BLaER1 treated with 17β-estradiol and CSF1 and Interleukin-3, amounts not matched to agents 10 nM and 100 nM (cell line): Measurements from ENCODE around the gene TRPM3.

Source experiments
- H3K27ac ChIP-seq, 11 experiments: shearing (Covaris generic); formaldehyde crosslinking; 2 replicates each; pipeline ENCODE4 v1.8.1; 2022
- H3K27me3 ChIP-seq, 11 experiments: shearing (Covaris generic); formaldehyde crosslinking; 2 replicates each; pipeline ENCODE4 v1.8.1; 2022
- H3K36me3 ChIP-seq, 11 experiments: shearing (Covaris generic); formaldehyde crosslinking; 2 replicates each; pipeline ENCODE4 v1.8.1; 2022
- H3K4me1 ChIP-seq, 10 experiments: shearing (Covaris generic); formaldehyde crosslinking; 2 replicates each; pipeline ENCODE4 v1.8.1; 2022
- H3K4me2 ChIP-seq, 11 experiments: shearing (Covaris generic); formaldehyde crosslinking; 2 replicates each; pipeline ENCODE4 v1.8.1; 2022
- H3K4me3 ChIP-seq, 10 experiments: shearing (Covaris generic); formaldehyde crosslinking; 2 replicates each; pipeline ENCODE4 v1.8.1; 2022
- H3K9ac ChIP-seq, 11 experiments: shearing (Covaris generic); formaldehyde crosslinking; 2 replicates each; pipeline ENCODE4 v1.8.1; 2022
- H3K9me3 ChIP-seq, 11 experiments: shearing (Covaris generic); formaldehyde crosslinking; replicated peaks in 1 of 11; 2 replicates each; pipeline ENCODE4 v1.8.1; 2022
- H4K20me1 ChIP-seq, 11 experiments: shearing (Covaris generic); formaldehyde crosslinking; 2 replicates each; pipeline ENCODE4 v1.8.1; 2022
- Cebpa-rat ChIP-seq, 11 experiments: shearing (Covaris generic); IDR thresholded peaks; 2 replicates each; pipeline ENCODE4 v1.8.1; 2022

The TRPM3 gene

DNA sequence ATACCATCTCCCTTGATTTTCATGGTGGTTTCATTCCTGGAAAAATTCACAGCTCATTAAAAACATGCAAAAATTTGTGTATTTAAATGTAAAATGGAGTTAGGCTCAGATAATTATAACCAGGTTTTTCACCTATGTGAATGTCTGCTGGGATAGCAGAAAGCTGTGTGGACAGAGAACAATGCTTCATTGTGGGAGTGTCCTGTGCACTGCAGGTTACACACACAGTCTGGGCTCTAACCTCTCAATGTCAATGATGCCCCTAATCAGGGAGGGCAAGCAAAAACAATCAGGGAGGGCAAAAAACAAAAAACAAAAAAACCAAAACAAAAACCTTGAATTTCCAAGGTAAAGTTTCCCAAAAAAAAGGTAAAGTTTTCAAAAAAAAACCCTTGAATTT is 548.1 kb downstream of the TRPM3 start:
- no peak for TF ChIP-seq Cebpa-rat (IDR thresholded peaks at IDR 0.05)
- H3K9ac ChIP-seq: no peak overlapping the region
- H3K27ac ChIP-seq: no peak overlapping the region
- H3K4me2 ChIP-seq: no peak overlapping the region
- H3K4me1 ChIP-seq: peaks cover 0 to 31% (median 3%) of the 10 kb centered on the region in 10 experiments; a peak in 9 of 20 replicates
- no peak overlapping the region for H3K4me3 ChIP-seq
- no peaks in the 10 kb centered on the region for H4K20me1 ChIP-seq
- no peaks in the 10 kb centered on the region for H3K9me3 ChIP-seq
- H3K36me3 ChIP-seq: no peaks in the 10 kb centered on the region
- H3K27me3 ChIP-seq: no peaks in the 10 kb centered on the region

DNA sequence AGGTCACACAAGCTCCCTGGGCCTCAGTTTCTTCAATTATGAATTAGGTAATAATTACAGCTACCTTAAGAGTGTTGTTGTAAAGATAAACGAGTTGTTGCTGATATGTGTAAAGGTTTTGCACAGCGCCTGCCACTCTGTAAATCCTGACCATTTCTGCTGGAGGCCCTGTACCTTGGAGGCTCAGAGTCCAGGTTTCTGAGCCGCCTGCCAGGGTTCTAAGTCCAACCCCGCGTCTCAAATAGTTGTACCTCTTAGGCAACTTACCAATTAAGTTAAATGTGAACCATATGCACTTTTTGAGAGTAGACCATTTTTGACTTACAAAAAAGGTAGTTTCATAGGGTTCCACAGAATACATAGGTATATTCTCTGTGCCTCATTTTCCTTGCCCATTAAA is 550.2 kb downstream of the TRPM3 start:
- H4K20me1 ChIP-seq: no peaks in the 10 kb centered on the region
- no peaks in the 10 kb centered on the region for H3K9me3 ChIP-seq
- H3K9ac ChIP-seq: no peak overlapping the region
- H3K4me1 ChIP-seq: peaks cover 0 to 12% (median 0%) of the 10 kb centered on the region in 10 experiments; a peak in 5 of 20 replicates
- no peak for TF ChIP-seq Cebpa-rat (IDR thresholded peaks at IDR 0.05)
- no peaks in the 10 kb centered on the region for H3K36me3 ChIP-seq
- H3K27me3 ChIP-seq: no peaks in the 10 kb centered on the region
- H3K4me2 ChIP-seq: no peak overlapping the region
- H3K4me3 ChIP-seq: no peak overlapping the region
- no peak overlapping the region for H3K27ac ChIP-seq

DNA sequence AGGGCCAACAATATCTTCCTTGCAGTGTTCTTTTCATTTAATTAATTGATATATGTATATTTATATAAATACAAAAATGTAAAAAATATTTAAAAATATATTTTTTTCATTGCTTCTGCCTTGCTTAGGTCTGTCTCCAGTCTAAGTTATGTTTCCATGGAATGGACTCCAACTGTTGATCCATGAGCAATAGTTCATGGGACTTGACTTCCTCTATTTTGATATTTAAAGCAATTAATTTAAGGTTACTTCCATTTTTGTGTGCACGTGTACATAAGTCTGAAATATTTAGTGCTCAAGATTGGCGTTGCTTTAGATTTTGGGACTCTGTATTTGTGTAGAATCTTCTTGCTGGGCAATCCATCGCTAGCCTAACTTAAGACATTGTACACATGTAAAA is 551.6 kb downstream of the TRPM3 start:
- H3K36me3 ChIP-seq: no peaks in the 10 kb centered on the region
- peaks cover 1 to 14% (median 6%) of the 10 kb centered on the region in 10 experiments for H3K4me1 ChIP-seq
- no peak overlapping the region for H3K4me2 ChIP-seq
- TF ChIP-seq Cebpa-rat (IDR thresholded peaks at IDR 0.05): no peak
- no peaks in the 10 kb centered on the region for H4K20me1 ChIP-seq
- no peak overlapping the region for H3K9ac ChIP-seq
- H3K4me3 ChIP-seq: no peak overlapping the region
- no peaks in the 10 kb centered on the region for H3K9me3 ChIP-seq
- H3K27ac ChIP-seq: no peak overlapping the region; a peak in 1 of 22 replicates
- no peaks in the 10 kb centered on the region for H3K27me3 ChIP-seq

DNA sequence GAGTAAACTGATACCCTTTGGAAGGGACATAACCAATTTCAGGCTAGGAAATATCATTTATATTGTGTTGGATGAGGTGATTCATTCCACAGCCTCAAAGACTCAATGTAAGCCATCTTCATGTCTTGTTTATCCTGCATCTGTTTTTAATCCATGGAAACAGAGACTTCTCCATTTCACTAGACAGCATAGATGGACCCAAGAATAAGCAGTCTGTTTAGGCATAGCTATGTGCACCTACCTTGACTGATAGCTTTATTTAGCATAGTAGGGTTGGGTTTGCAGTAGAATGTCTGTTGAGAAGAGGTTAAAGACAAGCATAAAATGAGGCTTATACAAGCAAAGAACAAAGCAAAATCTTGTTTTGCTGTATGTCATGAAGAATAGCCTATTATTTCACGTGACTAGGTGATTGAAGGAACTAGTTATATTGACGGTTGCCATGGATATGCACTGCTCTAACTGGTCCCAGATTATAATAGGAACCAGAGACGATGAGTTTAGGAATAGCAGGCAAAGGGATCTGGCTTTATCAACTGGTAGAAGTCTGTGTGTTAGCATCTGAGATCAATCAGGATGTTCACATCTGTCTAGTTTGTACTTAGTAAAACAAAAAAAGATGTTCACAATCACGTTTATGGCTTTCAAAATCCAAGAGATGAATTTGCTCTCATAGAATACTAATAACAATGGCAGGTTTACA is 552.2 kb downstream of the TRPM3 start:
- H3K36me3 ChIP-seq: no peaks in the 10 kb centered on the region
- H3K4me3 ChIP-seq: no peak overlapping the region
- no peak overlapping the region for H3K9ac ChIP-seq
- TF ChIP-seq Cebpa-rat (IDR thresholded peaks at IDR 0.05): no peak
- H3K4me2 ChIP-seq: 0 out of 22 replicates have a peak overlapping the region, but pooled peaks of 1 of the 11 experiments have one; percentile 3
- H3K27me3 ChIP-seq: no peaks in the 10 kb centered on the region
- no peaks in the 10 kb centered on the region for H3K9me3 ChIP-seq
- peaks cover 7 to 16% (median 12%) of the 10 kb centered on the region in 10 experiments for H3K4me1 ChIP-seq
- H4K20me1 ChIP-seq: no peaks in the 10 kb centered on the region
- H3K27ac ChIP-seq: peak overlapping the region in 2 of 11 experiments; percentile 3 to 32; a peak in 3 of 22 replicates

DNA sequence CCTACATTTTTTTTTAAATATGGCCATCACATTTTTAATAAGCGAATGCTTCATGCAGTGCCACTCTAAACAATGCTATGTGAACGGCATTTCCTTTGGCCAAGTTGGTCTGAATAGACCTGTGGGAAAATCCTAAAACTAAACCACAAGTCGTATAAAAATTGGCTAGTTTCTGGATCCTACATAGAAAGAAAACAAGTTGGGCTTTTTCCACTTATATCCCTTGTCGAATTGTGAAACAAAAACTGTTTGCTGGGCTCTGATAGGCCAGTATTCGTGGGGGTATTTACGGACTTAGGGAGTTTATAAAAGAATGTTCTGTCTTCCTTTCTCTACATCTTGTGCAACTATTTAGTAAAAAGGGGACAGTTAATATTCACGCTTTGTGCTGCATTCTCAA is 553.9 kb downstream of the TRPM3 start:
- H3K9me3 ChIP-seq: no peaks in the 10 kb centered on the region
- H3K27ac ChIP-seq: no peak overlapping the region
- no peak overlapping the region for H3K9ac ChIP-seq
- H3K27me3 ChIP-seq: no peaks in the 10 kb centered on the region
- TF ChIP-seq Cebpa-rat (IDR thresholded peaks at IDR 0.05): no peak
- H3K36me3 ChIP-seq: no peaks in the 10 kb centered on the region
- H3K4me3 ChIP-seq: no peak overlapping the region
- no peak overlapping the region for H3K4me2 ChIP-seq
- peaks cover 23 to 30% (median 24%) of the 10 kb centered on the region in 10 experiments for H3K4me1 ChIP-seq
- no peaks in the 10 kb centered on the region for H4K20me1 ChIP-seq

DNA sequence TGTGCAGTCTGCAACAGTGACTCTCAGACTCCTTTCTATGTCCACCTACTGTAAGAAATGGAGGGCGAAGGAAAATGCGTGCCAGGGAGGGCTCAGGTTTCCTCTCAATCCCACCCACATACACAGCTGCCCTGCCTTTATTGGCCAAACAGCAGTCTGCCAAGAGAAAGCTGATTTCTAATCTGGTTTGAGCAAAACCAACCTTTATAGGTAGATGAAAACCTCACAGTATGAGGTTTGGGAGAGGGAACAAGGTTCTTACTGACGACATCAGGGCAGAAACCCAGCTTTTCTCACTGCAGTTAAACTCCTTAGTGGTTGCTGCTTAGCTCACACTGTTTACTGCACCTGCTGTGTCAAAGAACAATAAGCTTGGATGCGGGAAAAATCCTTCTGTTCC is 554.7 kb downstream of the TRPM3 start:
- no peak overlapping the region for H3K27ac ChIP-seq
- H3K9ac ChIP-seq: no peak overlapping the region
- peaks cover 23 to 35% (median 30%) of the 10 kb centered on the region in 10 experiments for H3K4me1 ChIP-seq

DNA sequence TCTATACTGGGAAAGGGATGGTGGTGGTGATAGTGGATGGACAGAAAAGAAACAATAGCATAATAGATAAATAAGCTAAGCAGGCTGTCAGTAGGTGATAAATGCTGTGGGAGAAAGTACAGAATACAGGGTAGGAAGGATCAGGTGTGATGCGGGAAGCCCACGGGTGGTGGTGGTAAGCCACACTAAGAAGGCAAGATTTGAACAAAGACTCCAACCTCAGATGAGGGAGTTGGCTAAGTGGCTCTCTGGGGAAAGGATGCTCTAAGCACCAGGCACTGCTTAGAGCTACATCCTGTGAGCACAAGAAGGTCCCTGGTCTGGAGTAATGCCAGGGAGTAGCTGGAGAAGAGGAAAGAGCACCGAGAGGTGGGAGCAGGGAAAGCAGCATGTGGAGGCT is 555.4 kb downstream of the TRPM3 start:
- Histone ChIP-seq H3K4me3 (no peak overlapping the region), H3K27ac (peak overlapping the region in 1 of 11 experiments; percentile 96; a peak in 1 of 22 replicates), H3K36me3 (no peaks in the 10 kb centered on the region), H3K9ac (no peak overlapping the region), H3K27me3 (no peaks in the 10 kb centered on the region), H3K4me2 (peak overlapping the region in 5 of 11 experiments; percentile 2 to 89 (median 11); a peak in 7 of 22 replicates), H4K20me1 (no peaks in the 10 kb centered on the region), H3K9me3 (no peaks in the 10 kb centered on the region), H3K4me1 (peaks cover 23 to 40% (median 31%) of the 10 kb centered on the region in 10 experiments)
- no peak for TF ChIP-seq Cebpa-rat (IDR thresholded peaks at IDR 0.05)

More for the DNA sequence above, 554.7 kb downstream of the TRPM3 start:
- no peaks in the 10 kb centered on the region for H3K27me3 ChIP-seq
- no peaks in the 10 kb centered on the region for H4K20me1 ChIP-seq
- no peaks in the 10 kb centered on the region for H3K9me3 ChIP-seq
- no peak overlapping the region; a peak in 1 of 22 replicates for H3K4me2 ChIP-seq
- H3K4me3 ChIP-seq: no peak overlapping the region
- H3K36me3 ChIP-seq: no peaks in the 10 kb centered on the region
- TF ChIP-seq Cebpa-rat (IDR thresholded peaks at IDR 0.05): no peak

DNA sequence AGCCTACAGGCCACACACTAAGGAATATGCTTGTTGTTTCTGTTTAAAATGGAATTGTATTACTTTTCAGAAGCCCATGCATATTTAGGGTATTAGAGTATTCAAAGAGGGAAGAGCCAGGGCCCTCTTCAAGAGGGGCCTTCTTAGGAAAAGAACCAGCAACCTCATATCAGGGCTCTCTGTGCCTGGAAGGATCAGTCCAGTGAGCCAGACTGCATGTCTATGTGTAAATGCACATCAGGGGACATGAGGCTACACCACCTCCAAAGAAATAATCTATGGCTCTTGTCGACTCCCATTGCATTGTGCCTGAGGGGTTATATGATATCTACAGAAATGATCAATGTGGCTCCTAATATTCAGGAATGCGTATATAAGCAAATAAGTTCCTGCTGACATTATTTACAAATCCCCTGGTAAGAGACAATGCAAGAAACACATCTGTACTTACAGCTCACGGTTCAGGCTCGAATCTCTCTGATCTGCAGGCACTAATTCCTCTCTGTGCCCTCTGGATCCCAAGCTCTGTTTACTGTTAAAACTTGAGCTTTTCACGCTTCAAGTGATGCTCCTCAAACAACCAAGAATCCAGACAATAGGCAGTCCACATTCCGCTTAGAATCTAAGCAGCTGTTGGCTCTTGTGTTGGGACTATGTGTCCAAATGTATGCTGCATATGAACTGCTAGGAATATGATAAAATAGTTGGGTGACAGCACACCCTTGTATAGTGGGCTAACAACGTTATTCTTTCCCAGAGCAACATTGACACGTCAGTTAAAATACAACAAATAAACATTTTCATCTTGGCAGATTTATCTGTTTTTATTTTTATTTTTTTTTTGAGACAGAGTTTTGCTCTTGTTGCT is 556.7 kb downstream of the TRPM3 start:
- H4K20me1 ChIP-seq: no peaks in the 10 kb centered on the region
- peak overlapping the region in 2 of 10 experiments; percentile 13 to 42; a peak in 2 of 20 replicates for H3K4me3 ChIP-seq
- H3K9me3 ChIP-seq: no peaks in the 10 kb centered on the region
- H3K9ac ChIP-seq: peak overlapping the region in 7 of 11 experiments; percentile 50 to 84 (median 76); a peak in 13 of 22 replicates
- peak overlapping the region; percentile 67 to 89 (median 84) for H3K4me2 ChIP-seq
- H3K27ac ChIP-seq: peak overlapping the region; percentile 9 to 97 (median 84); a peak in 19 of 22 replicates
- no peaks in the 10 kb centered on the region for H3K27me3 ChIP-seq
- no peak for TF ChIP-seq Cebpa-rat (IDR thresholded peaks at IDR 0.05)
- peaks cover 23 to 52% (median 31%) of the 10 kb centered on the region in 10 experiments for H3K4me1 ChIP-seq
- H3K36me3 ChIP-seq: no peaks in the 10 kb centered on the region
